Activated CD4-positive, alpha-beta T cell treated with anti-CD3 and anti-CD28 coated beads, Interleukin-2, amount 50 U/mL, for 24 hours (primary cell): Measurements from ENCODE around the gene CYTH3.
A peak's percentile ranks its signal among the peaks of the same experiment; 100 is the strongest.

Source experiments
- DNase-seq, 2 donors: peaks; one replicate each; pipeline ENCODE4 v3.0.0-alpha.2; 2020; ENCODE audit warnings: low read depth in 1 of 2, low spot score in 1 of 2

The CYTH3 gene

DNA sequence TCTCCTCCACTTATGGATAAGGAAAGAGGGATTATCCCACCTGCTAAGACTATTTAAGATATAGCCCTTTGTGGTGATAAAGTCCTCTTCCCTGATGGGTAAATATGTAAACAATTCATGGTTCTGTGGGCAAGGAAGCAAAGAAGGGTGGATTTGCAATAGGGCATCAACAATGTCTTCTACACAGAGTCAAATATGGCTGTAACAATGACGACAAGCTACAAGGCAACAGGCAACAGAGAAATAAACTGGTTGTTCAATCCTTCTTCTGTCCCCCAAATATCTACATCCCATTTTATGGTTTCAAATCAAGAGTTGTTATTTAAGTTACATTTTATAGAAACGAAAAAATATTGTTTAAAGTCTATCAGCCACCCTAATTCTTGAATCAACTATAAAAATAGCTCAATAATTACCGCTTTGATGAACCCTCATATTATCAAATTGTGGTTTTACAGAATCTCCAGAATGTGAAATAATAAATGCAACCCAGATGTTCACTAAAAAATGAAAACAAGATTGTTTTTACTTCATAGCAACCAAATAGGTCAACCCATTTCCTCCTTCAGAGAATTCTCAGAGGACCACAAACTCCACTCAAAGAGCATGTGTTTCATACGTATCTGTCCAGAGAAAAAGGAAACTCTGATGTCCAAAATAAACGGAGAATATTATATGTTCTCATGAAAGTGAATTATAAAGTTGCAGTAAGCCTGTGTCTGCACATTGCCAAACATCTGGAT, 13.8 kb downstream of the CYTH3 start:
- no peak for DNase-seq

DNA sequence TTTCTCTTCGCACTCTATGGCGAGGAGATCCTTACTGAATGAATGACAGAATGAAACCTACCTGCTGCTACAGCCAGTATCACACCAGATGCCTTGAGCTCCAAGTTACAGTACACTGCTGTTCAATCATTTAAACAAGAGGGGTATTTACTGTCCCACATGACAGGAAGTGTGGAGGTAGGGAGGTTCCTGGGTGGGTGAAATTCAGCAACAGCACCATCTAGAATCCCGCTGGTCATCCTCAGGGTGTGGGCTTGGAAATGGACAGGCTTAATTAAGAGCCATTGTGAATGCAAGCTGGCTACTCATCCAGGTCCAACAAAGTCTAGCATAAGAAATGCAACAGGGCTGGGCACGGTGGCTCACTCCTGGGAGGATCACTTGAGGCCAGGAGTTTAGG, 14.7 kb downstream of the CYTH3 start:
- no peak for DNase-seq

DNA sequence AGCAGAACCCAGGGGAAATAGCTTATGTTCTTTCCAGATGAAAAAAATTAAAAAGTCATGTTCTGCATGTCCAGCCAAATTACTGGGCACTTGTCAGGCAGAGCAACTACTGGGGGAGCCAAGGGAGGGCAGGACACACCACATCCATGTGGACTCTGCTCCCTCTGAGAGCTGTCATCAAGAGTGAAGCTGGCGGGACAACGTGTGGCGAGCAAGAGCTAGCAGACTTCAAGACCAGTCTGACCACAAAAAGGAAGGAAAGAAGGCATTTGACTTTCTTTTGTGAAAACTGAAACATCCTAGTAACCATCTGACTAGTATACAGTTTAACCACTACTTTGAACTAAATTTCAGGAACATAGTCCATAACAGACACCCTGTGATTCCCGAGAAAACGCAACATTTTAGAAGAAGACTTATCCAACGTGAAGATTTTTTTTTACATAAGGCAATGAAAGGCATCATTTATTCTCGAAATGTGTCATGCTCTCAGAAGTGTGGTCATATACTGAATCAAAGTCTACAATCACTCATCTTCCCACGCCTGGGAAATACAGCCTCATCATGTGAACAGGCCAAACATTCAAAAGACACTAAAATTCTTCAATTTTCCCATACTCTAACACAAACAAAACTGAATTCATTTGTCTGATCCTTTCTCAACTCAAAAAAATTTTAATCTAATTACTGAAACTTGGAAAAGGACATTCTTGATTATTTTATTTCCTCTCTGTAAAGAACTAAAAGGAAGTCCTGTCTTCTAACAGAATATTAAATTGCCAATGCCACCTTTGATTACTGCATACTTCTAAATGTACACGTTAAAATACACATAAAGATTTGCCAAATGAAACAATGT, 15.5 kb downstream of the CYTH3 start:
- peak in 1 of 2 donors; percentile 40 for DNase-seq

GRCh38 chr7:6256109-6256483, 16.3 kb downstream of the CYTH3 start:
- no peak for DNase-seq

GRCh38 chr7:6254866-6255265, 17.6 kb downstream of the CYTH3 start:
- DNase-seq, result no peak

DNA sequence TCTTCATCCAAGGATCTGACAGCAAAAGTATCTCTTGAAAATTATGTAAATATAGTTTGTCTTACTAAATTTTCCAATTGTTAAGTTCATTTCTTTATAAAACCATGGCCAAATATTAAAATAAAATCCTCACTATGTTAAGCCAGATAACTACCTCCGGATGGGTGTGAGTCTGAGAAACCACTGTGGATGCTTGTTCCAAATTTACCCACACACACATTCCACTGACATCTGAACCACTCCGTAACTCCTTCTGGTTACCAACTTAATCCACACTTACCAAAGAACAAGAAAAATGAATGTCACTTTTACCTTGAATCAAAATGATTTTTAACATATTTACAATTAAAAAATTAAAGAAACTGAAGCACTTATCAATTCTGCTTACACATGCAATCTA, 19.7 kb downstream of the CYTH3 start:
- DNase-seq, result no peak

- DNase-seq, result no peak
Measured at GRCh38 chr7:6252341-6252746, 20.1 kb downstream of the CYTH3 start.

GRCh38 chr7:6251653-6252052, 20.8 kb downstream of the CYTH3 start:
- no peak for DNase-seq

GRCh38 chr7:6250364-6250833, 22.0 kb downstream of the CYTH3 start:
- peak in 1 of 2 donors; percentile 21 for DNase-seq

DNA sequence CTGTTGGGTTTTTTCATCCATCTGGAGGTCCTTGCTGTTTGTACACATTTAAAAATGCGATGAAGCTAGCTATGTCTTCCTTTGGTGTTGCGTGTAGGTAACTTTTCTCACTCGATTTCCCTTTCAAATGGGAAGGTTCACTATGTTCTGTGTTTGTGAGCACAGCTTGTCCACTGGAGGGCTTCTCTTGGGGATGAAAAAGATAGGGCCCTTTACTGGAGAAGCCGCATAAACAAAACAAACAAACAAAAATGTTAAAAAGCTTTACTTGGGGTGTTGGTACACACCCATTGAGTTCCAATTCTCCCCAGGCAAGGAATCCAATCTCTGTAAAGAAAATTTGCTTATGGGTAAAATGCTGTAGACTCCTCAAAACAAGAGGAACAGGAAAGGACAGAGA, 23.4 kb downstream of the CYTH3 start:
- no peak for DNase-seq

GRCh38 chr7:6248581-6248980, 23.8 kb downstream of the CYTH3 start:
- DNase-seq, result no peak

GRCh38 chr7:6246251-6246917, 26.0 kb downstream of the CYTH3 start:
- DNase-seq, result no peak

- no peak for DNase-seq
Measured at GRCh38 chr7:6244021-6244420, 28.4 kb downstream of the CYTH3 start.

- no peak for DNase-seq
Measured at GRCh38 chr7:6243168-6243567, 29.3 kb downstream of the CYTH3 start.

GRCh38 chr7:6242561-6242960, 29.9 kb downstream of the CYTH3 start:
- no peak for DNase-seq

DNA sequence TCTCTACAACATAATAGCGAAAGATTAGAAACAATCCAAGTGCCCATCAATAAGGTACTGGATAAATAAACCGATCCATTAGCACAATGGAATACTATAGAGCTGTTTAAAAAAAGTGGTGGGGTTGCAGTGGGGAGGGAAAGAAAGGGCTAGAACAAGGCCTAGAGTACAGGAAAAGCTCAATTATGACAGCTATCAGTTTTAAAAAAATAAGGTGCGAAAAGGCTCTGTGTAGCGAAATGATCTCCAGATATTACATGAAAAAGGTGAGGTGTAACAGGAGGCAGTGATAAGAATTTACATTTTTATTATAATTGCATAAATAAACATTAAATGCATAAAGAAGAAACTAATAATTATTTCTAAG, 30.8 kb downstream of the CYTH3 start:
- no peak for DNase-seq

GRCh38 chr7:6238309-6238925, 34.0 kb downstream of the CYTH3 start:
- DNase-seq, result no peak

- no peak for DNase-seq
Measured at GRCh38 chr7:6237730-6238129, 34.7 kb downstream of the CYTH3 start.

GRCh38 chr7:6237011-6237410, 35.4 kb downstream of the CYTH3 start:
- DNase-seq, result no peak

- DNase-seq, result no peak
Measured at GRCh38 chr7:6235029-6235871, 37.2 kb downstream of the CYTH3 start.

DNA sequence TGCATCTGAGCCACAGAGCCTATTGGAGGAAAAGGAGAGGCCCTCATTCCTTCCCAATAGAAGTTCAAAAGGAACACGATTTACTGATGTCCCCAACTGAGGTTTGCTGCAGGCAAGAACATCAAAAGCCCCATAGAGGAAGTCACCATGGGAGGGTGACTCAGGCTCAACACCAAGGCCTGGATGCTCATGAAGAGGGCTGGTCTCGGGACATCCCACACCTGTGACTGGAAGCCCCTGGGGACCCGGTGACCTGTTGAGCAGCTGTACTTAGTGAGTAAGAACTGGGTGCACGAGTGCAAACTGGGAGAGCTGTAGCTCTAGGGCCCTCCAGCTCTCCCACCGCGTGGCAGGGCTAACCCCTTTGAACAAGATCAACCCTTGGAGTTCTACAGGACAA, 38.0 kb downstream of the CYTH3 start:
- no peak for DNase-seq
